ENCODE results near the gene RNF112.
"Not testable (repeated sequence)": the region's sequence is repeated elsewhere in the genome, so short reads cannot be mapped to it uniquely, and the experiment has no call there.

RNF112 gene

GRCh38 chr17:19412984-19413383, 2.0 kb downstream of the RNF112 start:
- DNase-seq (ENCODE audit: low read depth), result no peak

- no peak for DNase-seq (ENCODE audit: low read depth)
These were observed 2.7 kb downstream of the RNF112 start for GRCh38 chr17:19413761-19414160.

- no peak for DNase-seq (ENCODE audit: low read depth)
These were observed 3.6 kb downstream of the RNF112 start for GRCh38 chr17:19414396-19415280.

DNA sequence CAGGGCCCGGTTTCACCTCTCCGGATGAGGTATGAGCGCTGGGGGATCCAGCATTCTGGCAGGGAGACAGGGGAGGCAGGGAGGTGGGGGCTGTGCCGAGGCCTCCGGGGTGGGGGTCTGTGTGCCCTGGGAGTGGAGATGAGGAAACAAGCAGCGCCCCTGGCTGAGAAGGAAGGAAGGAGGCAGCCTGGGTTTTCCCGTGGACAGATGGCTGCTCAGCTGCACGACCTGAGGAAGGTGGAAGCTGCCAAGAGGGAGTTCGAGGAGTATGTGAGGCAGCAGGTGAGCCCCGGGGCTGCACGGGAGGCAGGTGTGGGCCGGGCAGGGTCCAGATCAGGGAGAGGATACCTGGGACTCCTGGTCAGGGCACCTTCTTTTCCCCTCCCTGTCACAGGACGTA, 4.3 kb downstream of the RNF112 start:
- DNase-seq (ENCODE audit: low read depth), result no peak

- no peak for DNase-seq (ENCODE audit: low read depth)
These were observed 5.1 kb downstream of the RNF112 start for GRCh38 chr17:19415806-19416775.

DNA sequence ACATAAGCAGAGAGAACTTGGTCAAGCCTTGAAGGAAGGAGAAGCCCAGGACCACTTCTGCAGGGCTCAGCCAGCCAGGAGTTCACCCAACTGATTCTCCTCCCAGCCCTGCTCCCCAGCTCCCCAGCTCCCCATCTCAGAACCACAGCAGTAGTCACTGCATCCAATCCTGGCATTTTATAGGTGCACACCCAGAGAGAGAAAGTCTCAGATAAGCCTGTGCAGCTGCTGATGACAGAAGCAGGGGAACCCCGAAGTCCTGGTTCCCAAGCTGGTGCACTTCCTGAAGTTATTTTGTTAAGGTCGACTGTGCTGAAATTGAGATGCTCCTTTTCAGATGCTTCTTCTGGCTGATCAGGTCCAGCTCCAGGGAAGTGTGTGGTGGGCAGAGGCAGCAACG, 6.6 kb downstream of the RNF112 start:
- no peak for DNase-seq (ENCODE audit: low read depth)

DNA sequence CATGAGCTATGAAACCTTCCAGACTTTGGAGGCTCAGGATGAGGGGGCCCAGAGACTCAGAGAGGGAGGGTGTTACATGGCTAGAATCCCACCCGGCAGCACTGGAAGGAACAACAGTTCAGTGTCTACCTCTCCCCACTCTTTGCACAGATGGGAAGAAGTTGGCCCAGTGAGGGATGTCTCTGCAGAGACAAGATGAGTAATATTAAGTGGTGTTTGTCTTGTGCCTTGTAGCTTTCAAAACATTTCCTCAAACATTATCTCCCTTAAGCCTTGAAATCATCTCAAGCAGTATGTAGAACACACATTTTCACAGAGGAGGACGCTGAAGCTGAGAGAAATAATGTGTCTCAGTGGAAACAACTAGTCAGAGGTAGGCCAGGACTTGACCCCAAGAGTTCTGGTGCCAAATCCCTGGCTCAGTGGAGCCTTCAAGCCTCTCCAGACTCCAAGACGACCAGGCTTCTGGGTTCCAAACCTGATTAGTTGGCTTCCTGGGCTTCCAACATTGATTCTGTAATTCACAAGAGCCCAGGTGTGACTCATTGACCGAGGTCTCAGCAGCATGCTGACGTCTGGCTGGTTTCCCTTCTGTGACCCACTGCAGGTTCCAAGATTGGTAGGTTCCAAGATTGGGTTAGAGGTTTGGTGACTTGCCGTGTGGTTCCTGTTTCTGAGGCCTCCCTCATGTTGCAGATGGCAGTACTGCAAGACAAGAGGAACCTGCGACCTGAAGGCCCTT, 7.4 kb downstream of the RNF112 start:
- DNase-seq (ENCODE audit: low read depth), result no peak

GRCh38 chr17:19421219-19421618, 10.2 kb downstream of the RNF112 start:
- DNase-seq (ENCODE audit: low read depth), result no peak

GRCh38 chr17:19421926-19422325, 10.9 kb downstream of the RNF112 start:
- DNase-seq (ENCODE audit: low read depth), result no peak

DNA sequence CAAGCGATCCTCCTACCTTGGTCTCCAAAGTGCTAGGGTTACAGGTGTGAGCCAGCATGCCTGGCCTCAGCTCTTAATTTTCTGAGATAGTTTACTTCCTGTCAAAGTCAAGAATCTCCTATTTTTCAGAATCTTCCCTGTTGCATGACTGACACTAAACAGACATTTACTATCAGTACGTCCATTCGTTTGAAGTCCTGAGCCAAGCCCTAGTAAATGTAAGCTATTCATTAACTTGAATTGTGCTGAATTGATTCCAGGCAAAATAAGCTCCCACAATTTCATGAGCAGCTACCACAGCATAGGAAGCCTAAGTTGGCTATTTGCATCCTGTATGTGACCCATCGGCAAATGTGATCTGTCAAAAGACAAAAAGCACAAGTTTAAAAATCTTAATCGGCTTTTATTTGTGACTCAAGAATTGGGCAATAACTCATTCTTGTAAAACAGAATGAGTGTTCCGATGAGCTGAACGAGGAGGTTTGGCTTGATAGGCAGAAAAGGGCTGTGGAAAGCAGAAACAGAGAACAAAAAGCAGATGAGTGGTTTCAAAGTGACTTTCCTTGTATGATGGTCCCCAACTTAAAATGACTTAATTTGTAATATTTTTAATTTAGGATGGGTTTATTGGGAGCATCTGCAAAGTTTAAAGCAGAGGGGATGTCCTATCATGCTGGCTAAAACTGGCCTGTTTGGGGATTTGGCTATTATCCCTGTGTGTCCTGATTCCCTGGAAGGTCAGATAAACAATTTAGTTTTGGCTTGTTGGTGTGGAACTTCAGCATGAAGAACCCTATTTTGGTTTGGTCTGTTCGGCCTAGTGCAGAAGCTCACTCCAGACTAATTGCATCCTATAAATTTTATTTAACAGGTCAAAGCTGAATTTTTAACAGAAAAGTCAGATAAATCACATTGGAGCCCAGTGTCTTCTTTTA, 14.2 kb downstream of the RNF112 start:
- DNase-seq (ENCODE audit: low read depth), result no peak

DNA sequence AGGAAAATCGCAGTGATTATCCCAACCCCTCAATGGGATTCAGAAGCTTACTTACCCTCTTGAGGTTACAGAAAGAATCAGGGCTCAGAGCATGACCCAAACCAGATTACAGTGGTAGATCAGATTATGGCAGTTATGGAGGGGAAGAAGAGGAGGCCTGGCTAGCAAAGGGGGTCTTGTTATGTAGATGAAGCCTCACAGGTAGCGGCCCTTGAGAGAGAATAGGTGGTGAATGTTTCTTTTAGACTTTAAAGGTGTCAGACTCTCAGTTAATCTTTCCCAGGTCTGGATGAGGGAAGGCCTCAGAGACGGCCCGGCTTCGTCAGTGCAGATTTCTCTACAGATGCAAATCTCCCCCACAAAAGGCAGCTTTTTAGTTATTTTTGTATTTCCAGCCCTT, 15.6 kb downstream of the RNF112 start:
- no peak for DNase-seq (ENCODE audit: low read depth)

GRCh38 chr17:19431691-19432090, 20.7 kb downstream of the RNF112 start:
- no peak for DNase-seq (ENCODE audit: low read depth)

- DNase-seq (ENCODE audit: low read depth), result no peak
These were observed 22.2 kb downstream of the RNF112 start for GRCh38 chr17:19433255-19433654.

GRCh38 chr17:19433727-19434340, 22.8 kb downstream of the RNF112 start:
- DNase-seq (ENCODE audit: low read depth), result no peak

- DNase-seq (ENCODE audit: low read depth), result no peak
These were observed 29.4 kb downstream of the RNF112 start for GRCh38 chr17:19440421-19440820.

GRCh38 chr17:19441288-19441687, 30.3 kb downstream of the RNF112 start:
- not testable (repeated sequence) for DNase-seq (ENCODE audit: low read depth)

- DNase-seq (ENCODE audit: low read depth), result no peak
These were observed 31.7 kb downstream of the RNF112 start for GRCh38 chr17:19442731-19443130.

DNA sequence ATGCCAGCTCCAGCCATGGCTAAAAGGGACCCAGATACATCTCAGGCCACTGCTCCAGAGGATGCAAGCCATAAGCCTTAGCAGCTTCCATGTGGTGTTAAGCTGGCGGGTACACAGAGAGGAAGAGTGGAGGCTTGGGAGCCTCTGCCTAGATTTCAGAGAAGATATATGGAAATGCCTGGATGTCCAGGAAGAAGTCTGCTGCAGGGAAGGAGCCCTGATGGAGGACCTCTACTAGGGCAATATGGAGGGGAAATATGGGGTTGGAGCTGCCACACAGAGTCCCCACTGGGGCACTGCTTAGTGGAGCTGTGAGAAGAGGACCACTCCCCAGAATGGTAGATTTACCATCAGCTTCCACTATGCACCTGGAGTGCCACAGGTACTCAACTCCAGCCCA, 32.1 kb downstream of the RNF112 start:
- no peak for DNase-seq (ENCODE audit: low read depth)

- DNase-seq (ENCODE audit: low read depth), result no peak
These were observed 34.1 kb downstream of the RNF112 start for GRCh38 chr17:19445105-19445504.

GRCh38 chr17:19446577-19446976, 35.5 kb downstream of the RNF112 start:
- DNase-seq (ENCODE audit: low read depth), result not testable (repeated sequence)
